Retinal pigment epithelial cell (primary cell): ENCODE data around the gene ACP5.

ENCODE experiments used
- DNase-seq: peaks from one replicate; pipeline ENCODE4 v3.0.0-alpha.2; 2010; ENCODE audit warnings: low read depth
- H3K4me3 ChIP-seq: 2 replicates; pipeline ENCODE4 v1.5.1; 2011; ENCODE audit warnings: mild to moderate bottlenecking, low read length, control low read depth, moderate library complexity
- CTCF ChIP-seq: conservative IDR thresholded peaks from 2 replicates; pipeline ENCODE4 v1.5.1; 2011; ENCODE audit warnings: low read depth, low read length, control low read depth, inconsistent platforms

Gene ACP5

GRCh38 chr19:11594084-11594483, 16.6 kb upstream of the ACP5 start:
- no peak for DNase-seq
- H3K4me3 ChIP-seq: no peak overlapping the region
- TF ChIP-seq CTCF: no peak

GRCh38 chr19:11587975-11588631, 10.7 kb upstream of the ACP5 start:
- DNase-seq: no peak
- no peak for TF ChIP-seq CTCF

GRCh38 chr19:11587302-11587974, 10.0 kb upstream of the ACP5 start:
- peak; percentile 89 for TF ChIP-seq CTCF
- no peak for DNase-seq
- no peak overlapping the region for H3K4me3 ChIP-seq

More at GRCh38 chr19:11587975-11588631, 10.7 kb upstream of the ACP5 start:
- no peak overlapping the region for H3K4me3 ChIP-seq

- H3K4me3 ChIP-seq: no peak overlapping the region
- DNase-seq: no peak
- no peak for TF ChIP-seq CTCF
Observed at GRCh38 chr19:11586331-11586730, 8.9 kb upstream of the ACP5 start.

- no peak overlapping the region for H3K4me3 ChIP-seq
- no peak for TF ChIP-seq CTCF
- DNase-seq: no peak
Observed at GRCh38 chr19:11581740-11582139, 4.3 kb upstream of the ACP5 start.

- no peak overlapping the region for H3K4me3 ChIP-seq
- no peak for TF ChIP-seq CTCF
- DNase-seq: no peak
Observed at GRCh38 chr19:11580116-11580515, 2.7 kb upstream of the ACP5 start.
